Panc1 (cell line): Measurements from ENCODE around the gene CLTB.

Experiments
- CTCF ChIP-seq: fragments of 450-650 bp; IDR thresholded peaks from 2 replicates; pipeline ENCODE4 v1.5.1; 2017; ENCODE audit warnings: mild to moderate bottlenecking
- REST ChIP-seq, 2 experiments: IDR thresholded peaks; 2 replicates each; pipeline ENCODE4 v1.6.1; 2011 to 2012; ENCODE audit warnings: low read depth in 2 of 2, control low read depth in 1 of 2, low read length in 1 of 2, mild to moderate bottlenecking in 1 of 2, moderate library complexity in 1 of 2; ENCODE audit not compliant: insufficient read depth in 1 of 2

GRCh38 chr5:176359658-176360057 lies 56.7 kb downstream of the CLTB start:
- TF ChIP-seq CTCF (no peak), REST (IDR thresholded peaks at IDR 0.05; ENCODE audit: insufficient read depth in 1 of 2, low read depth in 2 of 2, low read length in 1 of 2) (no peak)
